ENCODE results near the gene TERT.

Gene TERT

DNA sequence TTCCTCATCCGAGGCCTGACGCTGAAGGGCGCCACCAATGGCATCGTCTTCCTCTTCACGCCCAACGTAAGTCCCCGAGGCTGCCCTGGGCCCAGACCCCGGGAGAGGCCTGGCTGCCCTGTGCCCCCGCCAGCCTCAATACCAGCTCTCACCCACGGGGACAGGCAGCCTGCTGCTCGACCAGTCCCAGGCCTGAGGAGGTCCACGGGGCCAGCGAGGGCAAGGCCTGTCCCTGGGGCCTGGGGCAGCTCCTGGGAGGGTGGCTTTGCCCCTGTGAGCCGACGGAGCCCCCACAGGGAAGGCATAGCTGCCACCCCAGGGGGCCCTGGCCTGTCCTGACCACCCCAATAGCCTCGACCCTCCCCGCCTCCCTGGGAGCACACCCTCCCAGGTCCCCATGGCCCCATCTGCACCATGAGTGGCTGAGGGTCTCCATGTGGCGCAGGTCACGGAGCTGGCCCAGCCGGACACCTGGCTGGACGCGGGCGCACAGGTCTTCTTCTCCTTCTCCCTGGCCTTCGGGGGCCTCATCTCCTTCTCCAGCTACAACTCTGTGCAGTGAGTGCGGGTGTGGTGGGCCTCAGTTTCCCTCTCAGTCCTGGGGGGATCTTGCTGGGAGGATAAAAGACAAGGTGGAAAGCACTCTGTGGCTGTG, 81.2 kb downstream of the TERT start:
- Histone ChIP-seq H3K36me3 (replicated peaks; ENCODE audit: low read depth, low read length) (no peaks in the 10 kb centered on the region), H4K20me1 (ENCODE audit: insufficient read depth, low read length) (no peaks in the 10 kb centered on the region), H2AFZ (ENCODE audit: low read depth, low read length) (no peak overlapping the region), H3K4me1 (ENCODE audit: low read length) (no peaks in the 10 kb centered on the region), H3K9me3 (ENCODE audit: insufficient read depth, low read length) (no peaks in the 10 kb centered on the region), H3K79me2 (ENCODE audit: low read length) (no peaks in the 10 kb centered on the region), H3K4me2 (ENCODE audit: low read length) (no peak overlapping the region), H3K27ac (ENCODE audit: low read length) (no peak overlapping the region), H3K27me3 (ENCODE audit: low read depth, low read length) (no peaks in the 10 kb centered on the region), H3K4me3 (ENCODE audit: low read length) (no peak overlapping the region), H3K9ac (ENCODE audit: low read length) (no peak overlapping the region)
- TF ChIP-seq EZH2phosphoT487 (IDR thresholded peaks at IDR 0.05; ENCODE audit: low read depth), result no peak
- TF ChIP-seq, protein P1, sequence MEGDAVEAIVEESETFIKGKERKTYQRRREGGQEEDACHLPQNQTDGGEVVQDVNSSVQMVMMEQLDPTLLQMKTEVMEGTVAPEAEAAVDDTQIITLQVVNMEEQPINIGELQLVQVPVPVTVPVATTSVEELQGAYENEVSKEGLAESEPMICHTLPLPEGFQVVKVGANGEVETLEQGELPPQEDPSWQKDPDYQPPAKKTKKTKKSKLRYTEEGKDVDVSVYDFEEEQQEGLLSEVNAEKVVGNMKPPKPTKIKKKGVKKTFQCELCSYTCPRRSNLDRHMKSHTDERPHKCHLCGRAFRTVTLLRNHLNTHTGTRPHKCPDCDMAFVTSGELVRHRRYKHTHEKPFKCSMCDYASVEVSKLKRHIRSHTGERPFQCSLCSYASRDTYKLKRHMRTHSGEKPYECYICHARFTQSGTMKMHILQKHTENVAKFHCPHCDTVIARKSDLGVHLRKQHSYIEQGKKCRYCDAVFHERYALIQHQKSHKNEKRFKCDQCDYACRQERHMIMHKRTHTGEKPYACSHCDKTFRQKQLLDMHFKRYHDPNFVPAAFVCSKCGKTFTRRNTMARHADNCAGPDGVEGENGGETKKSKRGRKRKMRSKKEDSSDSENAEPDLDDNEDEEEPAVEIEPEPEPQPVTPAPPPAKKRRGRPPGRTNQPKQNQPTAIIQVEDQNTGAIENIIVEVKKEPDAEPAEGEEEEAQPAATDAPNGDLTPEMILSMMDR (IDR thresholded peaks at IDR 0.05; ENCODE audit: low read depth, low read length), result no peak

DNA sequence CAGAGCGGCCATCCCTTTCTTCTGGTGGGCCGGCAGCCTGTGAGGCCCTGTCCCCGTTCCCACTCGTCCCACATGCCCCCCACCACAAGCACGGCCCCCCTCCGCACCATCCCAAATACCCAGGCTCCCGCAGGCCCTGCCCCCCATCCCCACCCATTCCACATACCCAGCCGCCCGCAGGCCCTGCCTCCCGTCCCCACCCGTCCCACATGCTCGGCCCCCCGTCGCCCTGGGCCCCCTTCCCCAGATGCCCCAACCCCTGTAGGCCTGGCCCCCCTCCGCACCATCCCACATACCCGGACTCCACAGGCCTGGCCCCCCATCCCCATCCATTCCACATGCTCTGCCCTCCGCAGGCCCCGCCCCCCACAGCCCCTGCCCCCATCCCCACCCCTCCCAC, 82.0 kb downstream of the TERT start:
- Histone ChIP-seq H3K36me3 (replicated peaks; ENCODE audit: low read depth, low read length) (no peaks in the 10 kb centered on the region), H3K4me3 (ENCODE audit: low read length) (no peak overlapping the region), H4K20me1 (ENCODE audit: insufficient read depth, low read length) (no peaks in the 10 kb centered on the region), H3K4me1 (ENCODE audit: low read length) (no peaks in the 10 kb centered on the region), H3K9me3 (ENCODE audit: insufficient read depth, low read length) (no peaks in the 10 kb centered on the region), H3K9ac (ENCODE audit: low read length) (no peak overlapping the region), H3K27me3 (ENCODE audit: low read depth, low read length) (no peaks in the 10 kb centered on the region), H3K79me2 (ENCODE audit: low read length) (no peaks in the 10 kb centered on the region), H3K4me2 (ENCODE audit: low read length) (no peak overlapping the region), H3K27ac (ENCODE audit: low read length) (no peak overlapping the region), H2AFZ (ENCODE audit: low read depth, low read length) (no peak overlapping the region)
- no peak for TF ChIP-seq EZH2phosphoT487 (IDR thresholded peaks at IDR 0.05; ENCODE audit: low read depth)
- TF ChIP-seq, protein P1 (IDR thresholded peaks at IDR 0.05; ENCODE audit: low read depth, low read length), result no peak

DNA sequence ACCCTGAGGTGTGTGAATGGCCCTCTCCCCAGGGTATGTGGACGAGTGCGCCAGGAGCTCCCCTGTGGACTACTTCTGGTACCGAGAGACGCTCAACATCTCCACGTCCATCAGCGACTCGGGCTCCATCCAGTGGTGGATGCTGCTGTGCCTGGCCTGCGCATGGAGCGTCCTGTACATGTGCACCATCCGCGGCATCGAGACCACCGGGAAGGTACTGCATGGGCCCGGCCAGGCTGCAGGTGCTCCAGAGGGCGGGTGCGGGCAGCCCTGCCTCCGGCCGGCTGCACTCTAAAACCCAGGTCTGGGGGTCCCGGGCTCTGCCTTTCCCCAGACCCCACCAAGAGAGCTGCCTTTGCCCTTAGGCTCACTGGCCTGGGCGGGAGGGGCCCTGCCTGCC, 82.6 kb downstream of the TERT start:
- no peak overlapping the region for H3K4me2 ChIP-seq (ENCODE audit: low read length)
- H3K9ac ChIP-seq (ENCODE audit: low read length), result no peak overlapping the region

DNA sequence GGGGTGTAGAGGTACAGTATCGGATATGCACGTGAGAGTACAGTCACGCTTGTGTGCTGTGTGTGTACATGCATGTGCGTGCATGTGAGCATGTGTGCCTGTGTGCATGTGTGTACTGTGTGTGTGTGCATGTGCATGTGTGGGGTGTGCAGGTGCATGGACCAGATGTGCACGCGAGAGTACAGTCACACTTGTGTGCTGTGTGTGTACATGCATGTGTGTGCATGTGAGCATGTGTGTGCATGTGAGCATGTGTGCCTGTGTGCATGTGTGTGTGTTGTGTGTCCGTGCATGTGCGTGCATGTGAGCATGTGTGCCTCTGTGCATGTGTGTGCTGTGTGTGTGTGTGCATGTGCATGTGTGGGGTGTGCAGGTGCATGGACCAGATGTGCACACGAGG, 83.2 kb downstream of the TERT start:
- Histone ChIP-seq H3K4me1 (ENCODE audit: low read length) (no peaks in the 10 kb centered on the region), H3K79me2 (ENCODE audit: low read length) (no peaks in the 10 kb centered on the region), H3K27me3 (ENCODE audit: low read depth, low read length) (no peaks in the 10 kb centered on the region), H3K4me2 (ENCODE audit: low read length) (no peak overlapping the region), H3K9ac (ENCODE audit: low read length) (no peak overlapping the region), H3K9me3 (ENCODE audit: insufficient read depth, low read length) (no peaks in the 10 kb centered on the region), H3K27ac (ENCODE audit: low read length) (no peak overlapping the region), H3K4me3 (ENCODE audit: low read length) (no peak overlapping the region), H3K36me3 (replicated peaks; ENCODE audit: low read depth, low read length) (no peaks in the 10 kb centered on the region), H2AFZ (ENCODE audit: low read depth, low read length) (no peak overlapping the region), H4K20me1 (ENCODE audit: insufficient read depth, low read length) (no peaks in the 10 kb centered on the region)
- TF ChIP-seq, protein P1 (IDR thresholded peaks at IDR 0.05; ENCODE audit: low read depth, low read length), result no peak
- no peak for TF ChIP-seq EZH2phosphoT487 (IDR thresholded peaks at IDR 0.05; ENCODE audit: low read depth)

More for the DNA sequence above, 82.6 kb downstream of the TERT start:
- no peaks in the 10 kb centered on the region for H3K27me3 ChIP-seq (ENCODE audit: low read depth, low read length)
- H3K4me3 ChIP-seq (ENCODE audit: low read length), result no peak overlapping the region
- no peak overlapping the region for H2AFZ ChIP-seq (ENCODE audit: low read depth, low read length)
- H4K20me1 ChIP-seq (ENCODE audit: insufficient read depth, low read length), result no peaks in the 10 kb centered on the region
- no peaks in the 10 kb centered on the region for H3K4me1 ChIP-seq (ENCODE audit: low read length)
- no peaks in the 10 kb centered on the region for H3K9me3 ChIP-seq (ENCODE audit: insufficient read depth, low read length)
- no peak overlapping the region for H3K27ac ChIP-seq (ENCODE audit: low read length)
- TF ChIP-seq EZH2phosphoT487 (IDR thresholded peaks at IDR 0.05; ENCODE audit: low read depth), result no peak
- TF ChIP-seq, protein P1 (IDR thresholded peaks at IDR 0.05; ENCODE audit: low read depth, low read length), result no peak
- no peaks in the 10 kb centered on the region for H3K79me2 ChIP-seq (ENCODE audit: low read length)
- H3K36me3 ChIP-seq (replicated peaks; ENCODE audit: low read depth, low read length), result no peaks in the 10 kb centered on the region
